ENCODE results near the gene CFAP73. TPM values are rescaled to one million over a fixed set of nuclear protein-coding genes. Genes with fewer than 3 reads are reported as not detected.

CFAP73 gene
- total RNA-seq (2022; extraction: Qiagen RNA extraction; ENCODE audit: low read depth): 0.20 TPM in 1 of 5 replicates, not detected in the others

GRCh38 chr12:113149361-113150150 is at the start of gene CFAP73:
CFAP73 (plus strand) TSS chr12:113149724; CDS start chr12:113149858, 134 bp downstream.

GRCh38 chr12:113135178-113136127 is 14.1 kb upstream of the CFAP73 start, which contains the start of gene RASAL1:
RASAL1 (minus strand) TSS chr12:113135761; CDS start chr12:113135462, 299 bp downstream.

GRCh38 chr12:113185180-113186032 is 35.9 kb downstream of the CFAP73 start, which contains the start of the genes DDX54 and RITA1:
DDX54 (minus strand) TSS chr12:113185478; CDS start chr12:113185451, 27 bp downstream.
RITA1 (plus strand) TSS chr12:113185721; CDS start chr12:113186747, 1,026 bp downstream.

Other genes starting within 250 kb of the CFAP73 start
- gene OAS1, start 242.8 kb upstream of the CFAP73 start, total RNA-seq (2022; extraction: Qiagen RNA extraction; ENCODE audit: low read depth): 34.2 to 68.6 TPM (median 48.8 TPM) in 5 replicates
- gene OAS3, start 211.2 kb upstream of the CFAP73 start, total RNA-seq (2022; extraction: Qiagen RNA extraction; ENCODE audit: low read depth): 21.2 to 29.5 TPM (median 25.8 TPM) in 5 replicates
- gene OAS2, start 171.2 kb upstream of the CFAP73 start, total RNA-seq (2022; extraction: Qiagen RNA extraction; ENCODE audit: low read depth): 0.16 to 0.44 TPM (median 0.28 TPM) in 5 replicates
- gene DTX1, start 93.0 kb upstream of the CFAP73 start, total RNA-seq (2022; extraction: Qiagen RNA extraction; ENCODE audit: low read depth): 0.27 to 1.2 TPM (median 0.40 TPM) in 5 replicates
- 0.17 to 0.51 TPM (median 0.22 TPM) in 5 replicates for gene RASAL1, start 14.0 kb upstream of the CFAP73 start, total RNA-seq (2022; extraction: Qiagen RNA extraction; ENCODE audit: low read depth)
- gene DDX54, start 35.8 kb downstream of the CFAP73 start, total RNA-seq (2022; extraction: Qiagen RNA extraction; ENCODE audit: low read depth): 53.9 to 78.5 TPM (median 72.6 TPM) in 5 replicates
- 19.8 to 35.9 TPM (median 31.9 TPM) in 5 replicates for gene RITA1, start 36.0 kb downstream of the CFAP73 start, total RNA-seq (2022; extraction: Qiagen RNA extraction; ENCODE audit: low read depth)
- 13.0 to 22.8 TPM (median 20.1 TPM) in 5 replicates for gene TPCN1, start 71.7 kb downstream of the CFAP73 start, total RNA-seq (2022; extraction: Qiagen RNA extraction; ENCODE audit: low read depth)
- gene SLC8B1, start 185.4 kb downstream of the CFAP73 start, total RNA-seq (2022; extraction: Qiagen RNA extraction; ENCODE audit: low read depth): 6.5 to 12.0 TPM (median 9.3 TPM) in 5 replicates
- 22.3 to 42.1 TPM (median 34.4 TPM) in 5 replicates for gene PLBD2, start 208.9 kb downstream of the CFAP73 start, total RNA-seq (2022; extraction: Qiagen RNA extraction; ENCODE audit: low read depth)